GM23338 (cell line): ENCODE results near the gene PELI1. TPM values are rescaled to one million over a fixed set of nuclear protein-coding genes. Genes with fewer than 3 reads are reported as not detected.

Experiments
- ATAC-seq: fragments of 200-7000 bp; cut with Tn5 transposase; 3 replicates; pipeline ENCODE4 v1.9.1; 2020
- DNase-seq: peaks from one replicate; pipeline ENCODE4 v3.0.0-alpha.2; 2015; ENCODE audit warnings: low spot score
- H2AFZ ChIP-seq: fragments of 200-600 bp; sonication (generic); 2 replicates; pipeline ENCODE4 v1.8.0; 2016; ENCODE audit warnings: antibody characterized with exemption, mild to moderate bottlenecking, moderate library complexity
- H3F3A ChIP-seq: fragments of 200-600 bp; sonication (generic); replicated peaks from 2 replicates; pipeline ENCODE4 v1.8.0; 2017; ENCODE audit warnings: antibody characterized with exemption, mixed run types, low read depth
- H3K27ac ChIP-seq: fragments of 200-600 bp; sonication (generic); 2 replicates; pipeline ENCODE4 v1.6.1; 2016; ENCODE audit warnings: low read depth
- H3K27me3 ChIP-seq: fragments of 200-600 bp; sonication (generic); 2 replicates; pipeline ENCODE4 v1.8.0; 2016; ENCODE audit warnings: mild to moderate bottlenecking, mixed run types, moderate library complexity; ENCODE audit not compliant: insufficient read depth
- H3K36me3 ChIP-seq: fragments of 200-600 bp; sonication (generic); 2 replicates; pipeline ENCODE4 v1.8.0; 2016; ENCODE audit warnings: mild to moderate bottlenecking; ENCODE audit not compliant: insufficient read depth
- H3K4me1 ChIP-seq: fragments of 200-600 bp; sonication (generic); 2 replicates; pipeline ENCODE4 v1.8.0; 2016; ENCODE audit warnings: mild to moderate bottlenecking, moderate library complexity; ENCODE audit not compliant: insufficient read depth
- H3K4me2 ChIP-seq: fragments of 200-600 bp; sonication (generic); 2 replicates; pipeline ENCODE4 v1.7.1; 2017; ENCODE audit warnings: mixed run types
- H3K4me3 ChIP-seq: fragments of 200-600 bp; sonication (generic); 2 replicates; pipeline ENCODE4 v1.6.1; 2016; ENCODE audit warnings: mixed run types
- H3K79me2 ChIP-seq: fragments of 200-600 bp; sonication (generic); replicated peaks from 2 replicates; pipeline ENCODE4 v1.8.0; 2017; ENCODE audit warnings: mild to moderate bottlenecking; ENCODE audit not compliant: insufficient read depth
- H3K9me2 ChIP-seq: fragments of 200-600 bp; sonication (generic); 2 replicates; pipeline ENCODE4 v1.8.0; 2017; ENCODE audit not compliant: insufficient read depth
- H4K20me1 ChIP-seq: fragments of 200-600 bp; sonication (generic); replicated peaks from 2 replicates; pipeline ENCODE4 v1.8.0; 2017; ENCODE audit warnings: mild to moderate bottlenecking; ENCODE audit not compliant: insufficient read depth
- H3K27ac Mint-ChIP-seq: 2 replicates; pipeline ENCODE4 v1.8.0; 2020; ENCODE audit warnings: inconsistent platforms, mild to moderate bottlenecking, moderate library complexity, mixed read lengths
- H3K27me3 Mint-ChIP-seq: 3 replicates; pipeline ENCODE4 v1.8.0; 2022; ENCODE audit warnings: low read depth, mild to moderate bottlenecking, moderate library complexity, mixed read lengths, inconsistent platforms; ENCODE audit not compliant: insufficient read depth, poor library complexity
- H3K36me3 Mint-ChIP-seq: 3 replicates; pipeline ENCODE4 v1.8.0; 2021; ENCODE audit warnings: low read depth, mild to moderate bottlenecking, inconsistent platforms, moderate library complexity, mixed read lengths
- H3K4me1 Mint-ChIP-seq: 3 replicates; pipeline ENCODE4 v1.8.0; 2020; ENCODE audit warnings: mild to moderate bottlenecking, inconsistent platforms, mixed read lengths
- H3K4me3 Mint-ChIP-seq: 3 replicates; pipeline ENCODE4 v1.8.0; 2021; ENCODE audit warnings: moderate library complexity, mild to moderate bottlenecking, inconsistent platforms, mixed read lengths
- H3K9me3 Mint-ChIP-seq: 3 replicates; pipeline ENCODE4 v1.8.0; 2020; ENCODE audit warnings: moderate library complexity, mild to moderate bottlenecking, inconsistent platforms, mixed read lengths
- POLR2AphosphoS5 ChIP-seq: IDR thresholded peaks from 2 replicates; pipeline ENCODE4 v1.6.1; 2016; ENCODE audit warnings: antibody characterized with exemption, low read depth
- STAT1 ChIP-seq: IDR thresholded peaks from one replicate; pipeline ENCODE4 v1.6.1; 2016; ENCODE audit warnings: antibody characterized with exemption; ENCODE audit not compliant: unreplicated experiment
- polyA plus RNA-seq: library from polyadenylated mRNA; unstranded; fragments of >200 nt; fragmentation: Nextera tagmentation; extraction: Ambion mirVana; gene quantifications from 2 replicates; pipeline ENCODE4 v1.2.1, GENCODE V29; 2016
- total RNA-seq: library from RNA; depleted of rRNA; stranded (reverse); fragments of >200 nt; shearing (Covaris generic); gene quantifications from 2 replicates; pipeline ENCODE4 v1.2.3, GENCODE V29; 2014
- TF ChIP-seq, protein P1 (sequence below), 2 experiments: fragments of 200-600 bp in 1 of 2; sonication (generic) in 1 of 2; conservative IDR thresholded peaks; 2 replicates each; pipeline versions ENCODE4 v1.5.1 to v1.6.1; 2016 to 2017; ENCODE audit warnings: antibody characterized with exemption in 2 of 2, low read depth in 2 of 2, mild to moderate bottlenecking in 2 of 2, moderate library complexity in 1 of 2
- TF ChIP-seq, protein P2 (sequence below): IDR thresholded peaks from one replicate; pipeline ENCODE4 v1.6.1; 2018; ENCODE audit warnings: antibody characterized with exemption; ENCODE audit not compliant: unreplicated experiment
- TF ChIP-seq, protein P3 (sequence below): IDR thresholded peaks from 2 replicates; pipeline ENCODE4 v1.6.1; 2016; ENCODE audit warnings: antibody characterized with exemption
- TF ChIP-seq, protein P4 (sequence below): fragments of 250-450 bp; sonication (Bioruptor Pico); IDR thresholded peaks from 2 replicates; pipeline ENCODE4 v1.5.0; 2020; ENCODE audit warnings: mild to moderate bottlenecking, moderate library complexity

The PELI1 gene
- total and polyA plus RNA-seq, 2 experiments from 2014 or later: 32.4 to 61.8 TPM

DNA sequence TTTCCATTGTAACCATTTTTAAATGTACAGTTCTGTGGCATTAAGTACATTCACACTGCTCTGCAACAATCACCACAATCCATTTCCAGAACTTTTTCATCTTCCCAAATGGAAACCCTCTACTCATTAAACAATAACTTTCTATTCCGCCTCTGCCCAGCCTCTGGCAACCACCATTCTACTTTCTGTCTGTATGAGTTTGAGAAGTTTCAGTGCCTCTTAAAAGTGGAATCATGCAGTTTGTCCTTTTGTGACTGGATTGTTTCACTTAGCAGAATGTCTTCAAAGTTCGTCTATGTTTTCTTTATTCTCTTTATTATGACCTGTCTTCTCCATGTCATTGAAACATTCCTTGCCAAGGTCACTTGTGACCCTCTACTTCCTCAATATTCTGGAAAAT is 22.0 kb upstream of the PELI1 start (continued):
- TF ChIP-seq, protein P1, sequence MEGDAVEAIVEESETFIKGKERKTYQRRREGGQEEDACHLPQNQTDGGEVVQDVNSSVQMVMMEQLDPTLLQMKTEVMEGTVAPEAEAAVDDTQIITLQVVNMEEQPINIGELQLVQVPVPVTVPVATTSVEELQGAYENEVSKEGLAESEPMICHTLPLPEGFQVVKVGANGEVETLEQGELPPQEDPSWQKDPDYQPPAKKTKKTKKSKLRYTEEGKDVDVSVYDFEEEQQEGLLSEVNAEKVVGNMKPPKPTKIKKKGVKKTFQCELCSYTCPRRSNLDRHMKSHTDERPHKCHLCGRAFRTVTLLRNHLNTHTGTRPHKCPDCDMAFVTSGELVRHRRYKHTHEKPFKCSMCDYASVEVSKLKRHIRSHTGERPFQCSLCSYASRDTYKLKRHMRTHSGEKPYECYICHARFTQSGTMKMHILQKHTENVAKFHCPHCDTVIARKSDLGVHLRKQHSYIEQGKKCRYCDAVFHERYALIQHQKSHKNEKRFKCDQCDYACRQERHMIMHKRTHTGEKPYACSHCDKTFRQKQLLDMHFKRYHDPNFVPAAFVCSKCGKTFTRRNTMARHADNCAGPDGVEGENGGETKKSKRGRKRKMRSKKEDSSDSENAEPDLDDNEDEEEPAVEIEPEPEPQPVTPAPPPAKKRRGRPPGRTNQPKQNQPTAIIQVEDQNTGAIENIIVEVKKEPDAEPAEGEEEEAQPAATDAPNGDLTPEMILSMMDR (conservative IDR thresholded peaks at IDR 0.05; ENCODE audit: low read depth in 2 of 2): no peak
- TF ChIP-seq, protein P2, sequence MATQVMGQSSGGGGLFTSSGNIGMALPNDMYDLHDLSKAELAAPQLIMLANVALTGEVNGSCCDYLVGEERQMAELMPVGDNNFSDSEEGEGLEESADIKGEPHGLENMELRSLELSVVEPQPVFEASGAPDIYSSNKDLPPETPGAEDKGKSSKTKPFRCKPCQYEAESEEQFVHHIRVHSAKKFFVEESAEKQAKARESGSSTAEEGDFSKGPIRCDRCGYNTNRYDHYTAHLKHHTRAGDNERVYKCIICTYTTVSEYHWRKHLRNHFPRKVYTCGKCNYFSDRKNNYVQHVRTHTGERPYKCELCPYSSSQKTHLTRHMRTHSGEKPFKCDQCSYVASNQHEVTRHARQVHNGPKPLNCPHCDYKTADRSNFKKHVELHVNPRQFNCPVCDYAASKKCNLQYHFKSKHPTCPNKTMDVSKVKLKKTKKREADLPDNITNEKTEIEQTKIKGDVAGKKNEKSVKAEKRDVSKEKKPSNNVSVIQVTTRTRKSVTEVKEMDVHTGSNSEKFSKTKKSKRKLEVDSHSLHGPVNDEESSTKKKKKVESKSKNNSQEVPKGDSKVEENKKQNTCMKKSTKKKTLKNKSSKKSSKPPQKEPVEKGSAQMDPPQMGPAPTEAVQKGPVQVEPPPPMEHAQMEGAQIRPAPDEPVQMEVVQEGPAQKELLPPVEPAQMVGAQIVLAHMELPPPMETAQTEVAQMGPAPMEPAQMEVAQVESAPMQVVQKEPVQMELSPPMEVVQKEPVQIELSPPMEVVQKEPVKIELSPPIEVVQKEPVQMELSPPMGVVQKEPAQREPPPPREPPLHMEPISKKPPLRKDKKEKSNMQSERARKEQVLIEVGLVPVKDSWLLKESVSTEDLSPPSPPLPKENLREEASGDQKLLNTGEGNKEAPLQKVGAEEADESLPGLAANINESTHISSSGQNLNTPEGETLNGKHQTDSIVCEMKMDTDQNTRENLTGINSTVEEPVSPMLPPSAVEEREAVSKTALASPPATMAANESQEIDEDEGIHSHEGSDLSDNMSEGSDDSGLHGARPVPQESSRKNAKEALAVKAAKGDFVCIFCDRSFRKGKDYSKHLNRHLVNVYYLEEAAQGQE: no peak
- no peak for TF ChIP-seq POLR2AphosphoS5
- TF ChIP-seq, protein P3, sequence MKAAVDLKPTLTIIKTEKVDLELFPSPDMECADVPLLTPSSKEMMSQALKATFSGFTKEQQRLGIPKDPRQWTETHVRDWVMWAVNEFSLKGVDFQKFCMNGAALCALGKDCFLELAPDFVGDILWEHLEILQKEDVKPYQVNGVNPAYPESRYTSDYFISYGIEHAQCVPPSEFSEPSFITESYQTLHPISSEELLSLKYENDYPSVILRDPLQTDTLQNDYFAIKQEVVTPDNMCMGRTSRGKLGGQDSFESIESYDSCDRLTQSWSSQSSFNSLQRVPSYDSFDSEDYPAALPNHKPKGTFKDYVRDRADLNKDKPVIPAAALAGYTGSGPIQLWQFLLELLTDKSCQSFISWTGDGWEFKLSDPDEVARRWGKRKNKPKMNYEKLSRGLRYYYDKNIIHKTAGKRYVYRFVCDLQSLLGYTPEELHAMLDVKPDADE: no peak

DNA sequence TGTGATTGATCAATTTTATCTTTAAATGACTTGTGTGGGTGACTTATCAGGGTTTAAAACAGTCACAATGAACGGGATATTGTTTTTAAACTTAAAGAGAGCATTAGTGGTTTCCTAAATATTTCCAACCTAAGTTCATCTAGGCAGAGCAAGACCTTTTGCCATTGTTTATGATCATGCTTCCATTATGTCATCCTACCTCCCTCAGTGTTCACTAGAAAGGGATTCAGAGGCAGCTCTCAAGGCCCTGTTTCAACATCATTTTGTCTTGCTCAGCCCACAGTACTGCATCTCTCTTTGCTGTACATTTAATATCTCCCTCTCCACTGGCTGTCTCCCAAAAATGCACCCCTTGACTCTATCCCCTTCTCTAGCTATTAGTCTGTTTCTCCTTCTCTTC is 21.5 kb upstream of the PELI1 start:
- no peaks in the 10 kb centered on the region for H3K4me1 ChIP-seq
- Mint-ChIP-seq H3K27ac (no peak overlapping the region), H3K9me3 (no peaks in the 10 kb centered on the region), H3K4me3 (no peak overlapping the region), H3K4me1 (no peaks in the 10 kb centered on the region; the same call in 2 of the 3 replicates), H3K36me3 (no peaks in the 10 kb centered on the region), H3K27me3 (no peaks in the 10 kb centered on the region)
- H3F3A ChIP-seq: no peaks in the 10 kb centered on the region
- no peak for DNase-seq
- peaks cover 8% of the 10 kb centered on the region; the same call in 1 of the 2 replicates for H3K9me2 ChIP-seq
- H3K4me2 ChIP-seq: no peak overlapping the region
- no peak overlapping the region for H3K27ac ChIP-seq
- H2AFZ ChIP-seq: no peak overlapping the region
- H3K4me3 ChIP-seq: no peak overlapping the region
- ATAC-seq: no peak
- H4K20me1 ChIP-seq: no peaks in the 10 kb centered on the region
- H3K36me3 ChIP-seq: no peaks in the 10 kb centered on the region
- no peaks in the 10 kb centered on the region for H3K79me2 ChIP-seq
- no peaks in the 10 kb centered on the region for H3K27me3 ChIP-seq
- TF ChIP-seq STAT1 (no peak), POLR2AphosphoS5 (no peak)
- TF ChIP-seq, protein P3: no peak
- TF ChIP-seq, protein P4, sequence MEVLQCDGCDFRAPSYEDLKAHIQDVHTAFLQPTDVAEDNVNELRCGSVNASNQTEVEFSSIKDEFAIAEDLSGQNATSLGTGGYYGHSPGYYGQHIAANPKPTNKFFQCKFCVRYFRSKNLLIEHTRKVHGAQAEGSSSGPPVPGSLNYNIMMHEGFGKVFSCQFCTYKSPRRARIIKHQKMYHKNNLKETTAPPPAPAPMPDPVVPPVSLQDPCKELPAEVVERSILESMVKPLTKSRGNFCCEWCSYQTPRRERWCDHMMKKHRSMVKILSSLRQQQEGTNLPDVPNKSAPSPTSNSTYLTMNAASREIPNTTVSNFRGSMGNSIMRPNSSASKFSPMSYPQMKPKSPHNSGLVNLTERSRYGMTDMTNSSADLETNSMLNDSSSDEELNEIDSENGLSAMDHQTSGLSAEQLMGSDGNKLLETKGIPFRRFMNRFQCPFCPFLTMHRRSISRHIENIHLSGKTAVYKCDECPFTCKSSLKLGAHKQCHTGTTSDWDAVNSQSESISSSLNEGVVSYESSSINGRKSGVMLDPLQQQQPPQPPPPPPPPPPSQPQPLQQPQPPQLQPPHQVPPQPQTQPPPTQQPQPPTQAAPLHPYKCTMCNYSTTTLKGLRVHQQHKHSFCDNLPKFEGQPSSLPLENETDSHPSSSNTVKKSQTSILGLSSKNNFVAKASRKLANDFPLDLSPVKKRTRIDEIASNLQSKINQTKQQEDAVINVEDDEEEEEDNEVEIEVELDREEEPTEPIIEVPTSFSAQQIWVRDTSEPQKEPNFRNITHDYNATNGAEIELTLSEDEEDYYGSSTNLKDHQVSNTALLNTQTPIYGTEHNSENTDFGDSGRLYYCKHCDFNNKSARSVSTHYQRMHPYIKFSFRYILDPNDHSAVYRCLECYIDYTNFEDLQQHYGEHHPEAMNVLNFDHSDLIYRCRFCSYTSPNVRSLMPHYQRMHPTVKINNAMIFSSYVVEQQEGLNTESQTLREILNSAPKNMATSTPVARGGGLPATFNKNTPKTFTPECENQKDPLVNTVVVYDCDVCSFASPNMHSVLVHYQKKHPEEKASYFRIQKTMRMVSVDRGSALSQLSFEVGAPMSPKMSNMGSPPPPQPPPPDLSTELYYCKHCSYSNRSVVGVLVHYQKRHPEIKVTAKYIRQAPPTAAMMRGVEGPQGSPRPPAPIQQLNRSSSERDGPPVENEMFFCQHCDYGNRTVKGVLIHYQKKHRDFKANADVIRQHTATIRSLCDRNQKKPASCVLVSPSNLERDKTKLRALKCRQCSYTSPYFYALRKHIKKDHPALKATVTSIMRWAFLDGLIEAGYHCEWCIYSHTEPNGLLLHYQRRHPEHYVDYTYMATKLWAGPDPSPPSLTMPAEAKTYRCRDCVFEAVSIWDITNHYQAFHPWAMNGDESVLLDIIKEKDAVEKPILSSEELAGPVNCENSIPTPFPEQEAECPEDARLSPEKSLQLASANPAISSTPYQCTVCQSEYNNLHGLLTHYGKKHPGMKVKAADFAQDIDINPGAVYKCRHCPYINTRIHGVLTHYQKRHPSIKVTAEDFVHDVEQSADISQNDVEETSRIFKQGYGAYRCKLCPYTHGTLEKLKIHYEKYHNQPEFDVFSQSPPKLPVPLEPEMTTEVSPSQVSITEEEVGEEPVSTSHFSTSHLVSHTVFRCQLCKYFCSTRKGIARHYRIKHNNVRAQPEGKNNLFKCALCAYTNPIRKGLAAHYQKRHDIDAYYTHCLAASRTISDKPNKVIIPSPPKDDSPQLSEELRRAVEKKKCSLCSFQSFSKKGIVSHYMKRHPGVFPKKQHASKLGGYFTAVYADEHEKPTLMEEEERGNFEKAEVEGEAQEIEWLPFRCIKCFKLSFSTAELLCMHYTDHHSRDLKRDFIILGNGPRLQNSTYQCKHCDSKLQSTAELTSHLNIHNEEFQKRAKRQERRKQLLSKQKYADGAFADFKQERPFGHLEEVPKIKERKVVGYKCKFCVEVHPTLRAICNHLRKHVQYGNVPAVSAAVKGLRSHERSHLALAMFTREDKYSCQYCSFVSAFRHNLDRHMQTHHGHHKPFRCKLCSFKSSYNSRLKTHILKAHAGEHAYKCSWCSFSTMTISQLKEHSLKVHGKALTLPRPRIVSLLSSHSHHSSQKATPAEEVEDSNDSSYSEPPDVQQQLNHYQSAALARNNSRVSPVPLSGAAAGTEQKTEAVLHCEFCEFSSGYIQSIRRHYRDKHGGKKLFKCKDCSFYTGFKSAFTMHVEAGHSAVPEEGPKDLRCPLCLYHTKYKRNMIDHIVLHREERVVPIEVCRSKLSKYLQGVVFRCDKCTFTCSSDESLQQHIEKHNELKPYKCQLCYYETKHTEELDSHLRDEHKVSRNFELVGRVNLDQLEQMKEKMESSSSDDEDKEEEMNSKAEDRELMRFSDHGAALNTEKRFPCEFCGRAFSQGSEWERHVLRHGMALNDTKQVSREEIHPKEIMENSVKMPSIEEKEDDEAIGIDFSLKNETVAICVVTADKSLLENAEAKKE (CRISPR knock-in tag): no peak
- TF ChIP-seq, protein P2: no peak
